Measurements from ENCODE around the gene AJM1.

- TF ChIP-seq, protein P1, sequence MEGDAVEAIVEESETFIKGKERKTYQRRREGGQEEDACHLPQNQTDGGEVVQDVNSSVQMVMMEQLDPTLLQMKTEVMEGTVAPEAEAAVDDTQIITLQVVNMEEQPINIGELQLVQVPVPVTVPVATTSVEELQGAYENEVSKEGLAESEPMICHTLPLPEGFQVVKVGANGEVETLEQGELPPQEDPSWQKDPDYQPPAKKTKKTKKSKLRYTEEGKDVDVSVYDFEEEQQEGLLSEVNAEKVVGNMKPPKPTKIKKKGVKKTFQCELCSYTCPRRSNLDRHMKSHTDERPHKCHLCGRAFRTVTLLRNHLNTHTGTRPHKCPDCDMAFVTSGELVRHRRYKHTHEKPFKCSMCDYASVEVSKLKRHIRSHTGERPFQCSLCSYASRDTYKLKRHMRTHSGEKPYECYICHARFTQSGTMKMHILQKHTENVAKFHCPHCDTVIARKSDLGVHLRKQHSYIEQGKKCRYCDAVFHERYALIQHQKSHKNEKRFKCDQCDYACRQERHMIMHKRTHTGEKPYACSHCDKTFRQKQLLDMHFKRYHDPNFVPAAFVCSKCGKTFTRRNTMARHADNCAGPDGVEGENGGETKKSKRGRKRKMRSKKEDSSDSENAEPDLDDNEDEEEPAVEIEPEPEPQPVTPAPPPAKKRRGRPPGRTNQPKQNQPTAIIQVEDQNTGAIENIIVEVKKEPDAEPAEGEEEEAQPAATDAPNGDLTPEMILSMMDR (IDR thresholded peaks at IDR 0.05; ENCODE audit: low read depth, low read length): no peak
- no peak for TF ChIP-seq EZH2phosphoT487 (IDR thresholded peaks at IDR 0.05; ENCODE audit: low read depth)
Observed at GRCh38 chr9:136868644-136869043, 26.4 kb downstream of the AJM1 start.

Measured in OCI-LY3 (cell line).